Measurements from ENCODE around the gene MDP1.
"Not testable (repeated sequence)": the region's sequence is repeated elsewhere in the genome, so short reads cannot be mapped to it uniquely, and the experiment has no call there.

Gene MDP1

GRCh38 chr14:24249230-24250021 lies 33.6 kb upstream of the MDP1 start:
- no peak for DNase-seq (ENCODE audit: insufficient read length)

DNA sequence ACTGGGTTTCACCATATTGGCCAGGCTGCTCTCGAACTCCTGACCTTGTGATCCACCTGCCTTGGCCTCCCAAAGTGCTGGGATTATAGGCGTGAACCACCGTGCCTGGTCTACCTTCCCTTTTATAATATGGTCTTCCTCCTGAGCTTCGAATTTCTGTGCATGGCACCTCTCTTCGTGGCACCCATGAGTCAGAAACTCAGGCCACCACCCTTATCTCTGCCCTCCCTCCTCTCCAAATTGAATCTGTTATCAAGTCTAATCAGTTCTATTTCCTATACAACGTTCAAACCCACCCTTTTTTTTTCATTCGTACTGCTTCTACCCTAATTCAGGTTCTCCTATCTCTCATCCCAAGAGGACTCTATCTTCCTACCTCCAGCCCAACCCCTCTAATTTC lies 31.6 kb upstream of the MDP1 start:
- FAIRE-seq (no peak), DNase-seq (ENCODE audit: insufficient read length) (no peak)
- no peak for TF ChIP-seq POLR2AphosphoS5 (IDR thresholded peaks at IDR 0.05; ENCODE audit: low read depth, low read length)

More at GRCh38 chr14:24249230-24250021, 33.6 kb upstream of the MDP1 start:
- FAIRE-seq: no peak
- TF ChIP-seq POLR2A (IDR thresholded peaks at IDR 0.05; ENCODE audit: low read depth, low read length): no peak
- TF ChIP-seq POLR2AphosphoS5 (IDR thresholded peaks at IDR 0.05; ENCODE audit: low read depth, low read length): no peak
- TF ChIP-seq TAF1 (IDR thresholded peaks at IDR 0.05; ENCODE audit: borderline replicate concordance, low read depth, low read length): no peak

DNA sequence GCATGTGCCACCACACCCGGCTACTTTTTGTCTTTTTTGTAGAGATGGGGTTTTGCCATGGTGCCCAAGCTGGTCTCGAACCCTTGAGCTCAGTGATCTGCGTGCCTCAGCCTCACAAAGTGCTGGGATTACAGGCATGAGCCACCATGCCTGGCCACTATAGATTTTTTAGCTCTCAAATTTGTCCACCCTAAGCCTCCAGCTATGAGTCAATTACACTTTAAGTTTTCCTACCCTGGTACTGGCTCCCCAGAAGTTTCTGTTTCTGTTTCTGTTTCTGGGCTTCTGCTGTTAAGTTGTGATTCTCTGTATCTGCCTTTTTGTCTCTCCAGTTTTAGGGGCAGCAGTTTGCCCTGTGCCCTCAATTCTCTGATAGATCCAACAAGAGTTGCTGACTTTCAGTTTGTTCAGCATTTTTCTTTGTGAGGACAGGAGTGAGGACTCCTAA lies 30.9 kb upstream of the MDP1 start:
- no peak for DNase-seq (ENCODE audit: insufficient read length)

GRCh38 chr14:24245350-24245749 lies 29.5 kb upstream of the MDP1 start:
- FAIRE-seq; DNase-seq (ENCODE audit: insufficient read length): not testable (repeated sequence)

More for the DNA sequence above, 30.9 kb upstream of the MDP1 start:
- TF ChIP-seq POLR2A (IDR thresholded peaks at IDR 0.05; ENCODE audit: low read depth, low read length) (no peak), TAF1 (IDR thresholded peaks at IDR 0.05; ENCODE audit: borderline replicate concordance, low read depth, low read length) (no peak), POLR2AphosphoS5 (IDR thresholded peaks at IDR 0.05; ENCODE audit: low read depth, low read length) (no peak)
- FAIRE-seq: peak; percentile 65

GRCh38 chr14:24243336-24243836 lies 27.5 kb upstream of the MDP1 start:
- TF ChIP-seq TAF1 (IDR thresholded peaks at IDR 0.05; ENCODE audit: borderline replicate concordance, low read depth, low read length): no peak
- no peak for TF ChIP-seq POLR2A (IDR thresholded peaks at IDR 0.05; ENCODE audit: low read depth, low read length)
- no peak for TF ChIP-seq POLR2AphosphoS5 (IDR thresholded peaks at IDR 0.05; ENCODE audit: low read depth, low read length)
- FAIRE-seq (no peak), DNase-seq (ENCODE audit: insufficient read length) (no peak)

DNA sequence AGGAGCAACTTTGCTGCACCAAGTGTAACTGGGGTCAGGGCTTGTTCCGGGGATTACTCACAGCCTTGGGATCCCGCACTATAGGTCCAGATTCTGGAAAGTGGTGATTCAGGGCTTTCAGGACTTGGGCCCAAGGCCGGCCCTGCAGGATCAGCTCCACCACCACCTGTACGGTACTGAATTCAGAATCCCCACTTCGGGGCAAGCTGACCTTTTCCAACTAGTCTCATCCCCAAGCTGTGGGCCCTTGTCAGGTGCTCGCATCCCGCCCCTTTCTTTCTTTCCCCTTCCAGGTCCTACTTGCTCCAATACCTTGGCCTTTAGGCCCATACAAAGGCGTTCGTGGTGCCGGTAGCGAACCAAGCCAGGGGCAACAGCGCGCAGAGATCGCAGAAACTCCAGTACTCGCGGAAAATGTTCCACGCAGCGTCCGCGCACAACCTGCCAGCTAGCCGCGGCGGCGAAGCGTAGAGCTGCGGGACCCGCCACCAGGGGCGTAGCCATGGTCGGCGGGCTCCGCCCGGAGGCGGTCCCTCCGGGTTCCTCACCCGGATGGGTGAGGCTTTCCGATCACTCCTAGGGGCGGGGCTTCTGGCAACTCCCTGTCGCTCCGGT lies 26.1 kb upstream of the MDP1 start:
- FAIRE-seq: peak; percentile 9
- TF ChIP-seq POLR2AphosphoS5 (IDR thresholded peaks at IDR 0.05; ENCODE audit: low read depth, low read length) (no peak), POLR2A (IDR thresholded peaks at IDR 0.05; ENCODE audit: low read depth, low read length) (no peak), TAF1 (IDR thresholded peaks at IDR 0.05; ENCODE audit: borderline replicate concordance, low read depth, low read length) (no peak)
- peak; percentile 98 for DNase-seq (ENCODE audit: insufficient read length)

DNA sequence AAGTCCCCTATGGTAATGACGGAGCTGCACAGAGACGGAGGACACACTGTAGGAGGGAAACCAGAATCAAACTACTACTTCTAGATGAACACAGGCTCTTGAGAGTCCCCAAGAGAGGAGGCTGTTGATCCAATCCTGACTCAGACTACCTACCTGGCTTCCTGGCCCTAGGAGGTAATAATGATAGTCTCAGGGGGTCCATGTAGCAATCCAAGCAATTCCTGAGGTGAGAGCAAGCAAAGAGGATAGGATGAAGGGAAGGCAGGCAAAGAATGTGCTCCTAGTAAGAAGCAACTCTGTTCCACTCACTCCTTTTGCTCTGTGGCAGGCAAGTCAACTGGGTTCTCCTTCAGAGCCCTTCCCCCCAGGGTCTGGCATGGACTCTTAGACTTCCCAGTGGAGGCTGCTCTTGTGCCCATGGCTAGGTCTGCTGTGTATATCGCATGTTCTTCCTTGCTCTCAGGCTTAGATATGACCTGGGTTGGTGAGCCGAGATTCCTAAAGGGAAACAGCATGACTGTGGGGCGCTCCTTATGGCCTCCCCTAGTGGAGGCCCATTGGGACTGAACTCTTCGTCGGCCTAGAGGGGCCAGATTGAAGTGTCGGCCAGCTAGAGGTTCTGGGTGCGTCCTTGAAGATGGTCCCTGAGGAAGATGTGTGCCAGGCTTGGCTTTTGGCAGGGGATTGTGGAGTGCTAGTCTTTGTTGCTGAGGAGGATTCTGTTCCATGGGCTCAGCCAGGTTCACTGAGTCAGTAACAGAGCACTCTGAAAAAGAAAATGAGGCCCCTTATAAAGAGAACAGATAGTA lies 24.4 kb upstream of the MDP1 start:
- no peak; the same call in 1 of the 2 replicates for TF ChIP-seq POLR2A (IDR thresholded peaks at IDR 0.05; ENCODE audit: low read depth, low read length)
- TF ChIP-seq POLR2AphosphoS5 (IDR thresholded peaks at IDR 0.05; ENCODE audit: low read depth, low read length): no peak
- no peak for TF ChIP-seq TAF1 (IDR thresholded peaks at IDR 0.05; ENCODE audit: borderline replicate concordance, low read depth, low read length)
- no peak for FAIRE-seq
- DNase-seq (ENCODE audit: insufficient read length): no peak

- no peak for FAIRE-seq
- no peak for DNase-seq (ENCODE audit: insufficient read length)
- TF ChIP-seq POLR2AphosphoS5 (IDR thresholded peaks at IDR 0.05; ENCODE audit: low read depth, low read length): 0 out of 2 replicates have a peak, but pooled peaks have one; percentile 40
- TF ChIP-seq TAF1 (IDR thresholded peaks at IDR 0.05; ENCODE audit: borderline replicate concordance, low read depth, low read length): no peak
- peak; percentile 25; the same call in 1 of the 2 replicates for TF ChIP-seq POLR2A (IDR thresholded peaks at IDR 0.05; ENCODE audit: low read depth, low read length)
Measured at GRCh38 chr14:24238527-24239037, 22.7 kb upstream of the MDP1 start.

DNA sequence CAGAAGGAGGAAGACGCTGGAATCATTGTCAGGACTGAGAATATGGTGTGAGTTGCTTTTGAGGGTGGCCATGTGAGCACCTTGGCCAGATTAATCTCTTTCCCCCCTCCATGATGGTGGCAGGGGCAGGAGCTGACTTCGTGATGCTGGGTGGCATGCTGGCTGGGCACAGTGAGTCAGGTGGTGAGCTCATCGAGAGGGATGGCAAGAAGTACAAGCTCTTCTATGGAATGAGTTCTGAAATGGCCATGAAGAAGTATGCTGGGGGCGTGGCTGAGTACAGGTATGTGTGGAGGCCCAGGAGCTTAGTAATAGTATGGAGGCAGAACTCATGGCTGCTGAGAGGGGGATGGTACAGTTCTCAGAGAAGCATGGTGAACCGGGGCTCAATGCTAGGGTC lies 22.3 kb upstream of the MDP1 start:
- FAIRE-seq (no peak), DNase-seq (ENCODE audit: insufficient read length) (no peak)

DNA sequence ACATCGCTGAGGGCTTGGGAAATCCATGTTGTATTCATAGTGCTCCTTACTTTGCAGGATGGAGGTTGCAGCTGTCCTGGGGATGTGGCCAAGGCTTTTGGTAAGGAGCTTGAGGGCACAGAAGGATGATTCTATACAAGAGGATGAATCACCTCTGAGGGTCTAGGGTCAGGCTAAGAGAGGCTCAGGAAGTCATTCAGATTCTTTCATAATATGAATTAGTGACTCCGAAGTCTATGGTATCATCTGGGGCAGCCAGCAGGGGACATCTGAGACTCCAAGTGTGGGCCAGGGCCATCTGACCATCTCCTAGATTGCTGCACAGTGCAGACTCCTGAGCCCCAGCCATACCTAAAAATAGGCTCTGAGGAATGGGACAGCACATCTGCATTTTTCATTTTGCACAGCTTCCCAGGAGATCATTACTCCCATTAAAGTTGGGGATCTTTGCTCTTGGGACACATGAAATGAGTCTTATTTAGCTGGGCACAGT lies 21.6 kb upstream of the MDP1 start:
- FAIRE-seq: no peak
- TF ChIP-seq POLR2AphosphoS5 (IDR thresholded peaks at IDR 0.05; ENCODE audit: low read depth, low read length) (no peak; the same call in 1 of the 2 replicates), POLR2A (IDR thresholded peaks at IDR 0.05; ENCODE audit: low read depth, low read length) (no peak; the same call in 1 of the 2 replicates), TAF1 (IDR thresholded peaks at IDR 0.05; ENCODE audit: borderline replicate concordance, low read depth, low read length) (no peak)
- DNase-seq (ENCODE audit: insufficient read length): no peak

More for the DNA sequence above, 22.3 kb upstream of the MDP1 start:
- TF ChIP-seq TAF1 (IDR thresholded peaks at IDR 0.05; ENCODE audit: borderline replicate concordance, low read depth, low read length) (no peak), POLR2AphosphoS5 (IDR thresholded peaks at IDR 0.05; ENCODE audit: low read depth, low read length) (no peak; the same call in 1 of the 2 replicates), POLR2A (IDR thresholded peaks at IDR 0.05; ENCODE audit: low read depth, low read length) (no peak)

Measured in GM12892 (cell line).